ENCODE measurements around the gene TNFRSF13B. TPM values are rescaled to one million over a fixed set of nuclear protein-coding genes. Genes with fewer than 3 reads are reported as not detected.
"Not testable (repeated sequence)": the region's sequence is repeated elsewhere in the genome, so short reads cannot be mapped to it uniquely, and the experiment has no call there.

Gene TNFRSF13B
- not detected for total RNA-seq

DNA sequence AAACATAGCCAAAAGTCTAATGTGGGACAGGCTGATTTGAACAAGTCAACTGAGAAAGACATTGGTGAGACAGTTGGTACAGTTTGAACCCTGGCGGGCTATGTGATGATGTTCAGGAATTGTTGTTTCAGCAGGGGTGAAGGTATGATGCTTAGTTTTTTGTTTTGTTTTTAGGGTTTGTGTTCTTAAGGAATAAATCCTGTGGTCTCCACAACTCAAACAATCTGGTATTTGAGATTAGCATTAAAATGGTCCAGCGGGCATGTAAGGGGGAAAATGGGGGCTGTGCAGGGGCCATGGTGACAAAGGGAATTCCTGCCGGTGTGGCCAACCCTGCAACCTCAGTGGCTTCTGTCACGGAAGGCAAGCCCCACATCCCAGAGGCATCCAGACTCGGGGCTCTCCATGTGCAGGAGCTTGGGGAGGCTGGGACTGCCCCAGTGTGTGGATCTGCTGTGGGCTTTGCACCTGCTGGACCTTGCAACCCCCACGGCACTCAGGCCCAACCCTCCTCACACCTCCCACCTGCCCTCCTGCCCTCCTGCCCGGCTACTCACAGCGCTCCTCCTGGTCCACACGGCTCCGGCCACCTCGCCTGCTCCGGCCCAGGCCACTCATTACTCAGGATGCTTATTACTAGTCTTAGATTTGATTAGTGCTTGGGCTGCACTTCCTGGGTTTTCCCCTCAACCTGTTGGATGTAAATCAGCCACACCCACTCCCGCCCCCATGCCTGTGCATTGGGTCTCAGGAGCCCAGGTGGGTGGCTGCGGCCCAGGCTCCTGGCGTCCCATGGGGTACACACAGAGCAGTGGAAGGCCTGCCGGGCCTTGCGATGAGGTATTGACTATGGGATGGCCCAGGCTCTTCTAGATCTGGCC lies at the start of gene TNFRSF13B:
Gene TNFRSF13B, minus strand, starts transcription at position 661 of the 881 bp plus-strand sequence. Its CDS starts 43 bp downstream, at position 618.
- H3K36me3 Mint-ChIP-seq (ENCODE audit: low read depth), result no peaks in the 10 kb centered on the region
- no peaks in the 10 kb centered on the region for H3K27me3 Mint-ChIP-seq
- DNase-seq, result no peak
- H3K4me3 Mint-ChIP-seq, result no peak within 1 kb of the TSS
- ChIA-PET CTCF (no interaction called here), POLR2A (no interaction called here)
- ATAC-seq, result no peak
- no peaks in the 10 kb centered on the region for H3K9me3 Mint-ChIP-seq (ENCODE audit: low read depth)
- peaks cover 9% of the 10 kb centered on the region for H3K4me1 Mint-ChIP-seq
- intact Hi-C loops (cut with DNase I, micrococcal nuclease), result no loop called here
- no peak within 1 kb of the TSS for H3K27ac Mint-ChIP-seq

DNA sequence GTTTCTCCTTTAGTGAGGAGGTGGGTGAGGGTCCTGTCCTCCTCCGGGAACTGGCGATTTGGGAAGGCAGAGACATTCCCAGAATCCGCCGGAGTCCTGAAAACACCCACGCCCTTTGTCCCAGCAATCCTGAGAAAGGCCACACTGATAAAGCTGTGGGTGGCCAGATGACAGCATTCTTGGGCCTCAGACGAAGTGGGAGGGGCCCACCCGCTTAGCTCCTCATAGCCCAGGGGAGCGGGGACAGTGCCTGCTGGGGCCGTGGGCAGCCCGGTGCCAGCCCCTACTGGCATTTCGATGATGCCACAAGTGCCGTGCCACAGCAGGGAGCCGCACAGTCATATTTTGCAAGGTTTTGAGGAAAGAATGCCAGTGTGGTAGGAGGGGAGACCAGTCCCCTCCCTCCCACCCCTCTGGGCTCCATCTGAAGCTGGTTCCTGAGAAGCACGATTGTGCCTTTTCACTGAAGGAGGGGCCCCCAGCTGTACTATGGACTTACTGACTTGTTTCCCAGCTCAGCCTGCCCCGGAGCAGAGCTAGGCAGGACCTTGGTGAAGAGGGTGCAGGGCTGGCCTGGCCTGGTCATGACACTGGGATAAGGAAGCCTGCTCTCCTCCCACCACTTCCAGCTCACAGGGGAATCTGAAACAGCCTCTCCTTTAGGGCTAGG lies 49.4 kb upstream of the TNFRSF13B start:
- Mint-ChIP-seq H3K9me3 (ENCODE audit: low read depth) (no peaks in the 10 kb centered on the region), H3K27me3 (no peaks in the 10 kb centered on the region), H3K36me3 (ENCODE audit: low read depth) (no peaks in the 10 kb centered on the region), H3K4me3 (no peak overlapping the region), H3K4me1 (peaks cover 15% of the 10 kb centered on the region), H3K27ac (no peak overlapping the region)
- intact Hi-C loops (cut with DNase I, micrococcal nuclease), result loop anchor here in 1 of 2 experiments (5.0 kb wide), 1 partner anchor 46 kb away; no protein-coding TSS in a partner anchor
- no peak for ATAC-seq
- POLR2A ChIA-PET, result no interaction called here
- CTCF ChIA-PET, result interaction anchor here (0.9 kb wide), 1 partner anchor 34 kb away, joined by 4 read pairs; no protein-coding TSS in a partner anchor
- DNase-seq, result no peak

DNA sequence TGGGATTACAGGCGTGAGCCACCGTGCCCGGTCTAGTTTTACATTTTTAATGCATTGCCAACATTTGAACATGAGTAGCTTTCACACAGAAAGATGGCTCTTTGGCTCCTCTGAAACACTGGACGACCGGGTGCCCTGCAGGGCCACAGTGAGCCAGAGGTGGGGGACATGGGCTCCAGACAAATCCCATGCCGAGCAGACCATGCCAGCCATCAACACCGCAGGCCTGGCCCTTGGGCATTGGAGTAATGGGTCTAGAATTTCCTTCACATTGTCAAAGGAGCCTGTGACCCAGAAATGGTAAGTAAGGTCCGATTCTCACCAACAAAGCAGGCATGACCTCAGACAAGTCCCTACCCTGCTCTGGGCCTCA lies 48.9 kb upstream of the TNFRSF13B start:
- H3K4me3 Mint-ChIP-seq, result no peak overlapping the region
- H3K27me3 Mint-ChIP-seq, result no peaks in the 10 kb centered on the region
- H3K27ac Mint-ChIP-seq, result no peak overlapping the region
- H3K9me3 Mint-ChIP-seq (ENCODE audit: low read depth), result no peaks in the 10 kb centered on the region
- DNase-seq (no peak), ATAC-seq (no peak)
- peaks cover 20% of the 10 kb centered on the region for H3K4me1 Mint-ChIP-seq
- no peaks in the 10 kb centered on the region for H3K36me3 Mint-ChIP-seq (ENCODE audit: low read depth)
- CTCF ChIA-PET, result no interaction called here
- intact Hi-C loops (cut with DNase I, micrococcal nuclease), result loop anchor here in 1 of 2 experiments (5.0 kb wide), 1 partner anchor 46 kb away; no protein-coding TSS in a partner anchor
- POLR2A ChIA-PET, result no interaction called here

DNA sequence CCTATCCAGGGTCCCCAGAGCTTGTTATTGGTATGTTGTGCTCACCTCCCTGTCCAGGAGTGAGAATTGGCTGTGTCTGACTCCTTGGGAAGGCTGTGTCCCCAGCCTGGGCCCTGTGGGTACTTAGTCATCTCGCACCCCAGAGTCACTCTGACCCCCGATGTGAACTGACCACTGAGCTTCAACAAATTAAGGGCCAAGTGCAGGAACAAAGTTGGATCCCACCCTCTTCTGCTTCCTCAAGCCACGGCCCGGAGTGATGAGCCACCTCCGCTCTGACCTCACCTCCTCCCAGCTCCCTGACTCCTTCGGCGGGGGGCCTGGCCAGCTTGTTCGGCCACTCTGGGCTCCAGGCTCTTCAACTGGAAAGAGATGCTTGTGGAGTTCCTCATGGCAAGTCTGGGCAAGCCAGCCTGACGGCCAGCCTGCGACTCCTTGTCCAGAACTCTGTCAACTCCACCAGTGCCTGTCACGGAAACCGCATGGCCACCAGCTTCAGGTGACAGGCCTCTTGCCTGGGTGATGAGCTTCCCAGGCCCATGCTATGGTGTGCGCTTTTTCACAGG lies 48.1 kb upstream of the TNFRSF13B start:
- CTCF ChIA-PET, result interaction anchor here (0.9 kb wide), 1 partner anchor 19 kb away, joined by 3 read pairs; no protein-coding TSS in a partner anchor
- Mint-ChIP-seq H3K27ac (no peak overlapping the region), H3K9me3 (ENCODE audit: low read depth) (no peaks in the 10 kb centered on the region), H3K36me3 (ENCODE audit: low read depth) (no peaks in the 10 kb centered on the region), H3K4me1 (peaks cover 27% of the 10 kb centered on the region), H3K4me3 (no peak overlapping the region), H3K27me3 (no peaks in the 10 kb centered on the region)
- DNase-seq, result no peak
- intact Hi-C loops (cut with DNase I, micrococcal nuclease), result loop anchor here in 1 of 2 experiments (5.0 kb wide), 1 partner anchor 47 kb away; no protein-coding TSS in a partner anchor
- no peak for ATAC-seq
- POLR2A ChIA-PET, result no interaction called here

DNA sequence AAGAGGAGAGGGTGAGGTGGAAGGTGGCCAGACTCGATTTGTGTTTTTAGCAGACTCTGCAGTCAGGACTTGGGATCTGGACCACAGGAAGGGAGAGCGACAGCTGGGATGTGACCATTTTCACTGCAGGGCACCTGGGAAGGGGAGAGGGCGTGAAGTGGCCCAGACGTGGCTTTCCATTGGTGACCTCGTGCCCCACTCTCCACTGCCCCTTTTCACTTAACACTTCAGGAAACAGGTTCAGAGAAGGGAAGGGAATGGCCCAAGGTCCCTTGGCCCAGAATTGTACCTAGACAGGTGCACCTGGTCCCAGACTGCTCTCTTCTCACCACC lies 47.5 kb upstream of the TNFRSF13B start:
- DNase-seq (no peak), ATAC-seq (no peak)
- Mint-ChIP-seq H3K36me3 (ENCODE audit: low read depth) (no peaks in the 10 kb centered on the region), H3K27me3 (no peaks in the 10 kb centered on the region), H3K27ac (no peak overlapping the region), H3K4me3 (no peak overlapping the region), H3K9me3 (ENCODE audit: low read depth) (no peaks in the 10 kb centered on the region), H3K4me1 (peaks cover 27% of the 10 kb centered on the region)
- intact Hi-C loops (cut with DNase I, micrococcal nuclease), result no loop called here
- POLR2A ChIA-PET, result no interaction called here
- CTCF ChIA-PET, result interaction anchor here (0.9 kb wide), 1 partner anchor 19 kb away, joined by 3 read pairs; no protein-coding TSS in a partner anchor

DNA sequence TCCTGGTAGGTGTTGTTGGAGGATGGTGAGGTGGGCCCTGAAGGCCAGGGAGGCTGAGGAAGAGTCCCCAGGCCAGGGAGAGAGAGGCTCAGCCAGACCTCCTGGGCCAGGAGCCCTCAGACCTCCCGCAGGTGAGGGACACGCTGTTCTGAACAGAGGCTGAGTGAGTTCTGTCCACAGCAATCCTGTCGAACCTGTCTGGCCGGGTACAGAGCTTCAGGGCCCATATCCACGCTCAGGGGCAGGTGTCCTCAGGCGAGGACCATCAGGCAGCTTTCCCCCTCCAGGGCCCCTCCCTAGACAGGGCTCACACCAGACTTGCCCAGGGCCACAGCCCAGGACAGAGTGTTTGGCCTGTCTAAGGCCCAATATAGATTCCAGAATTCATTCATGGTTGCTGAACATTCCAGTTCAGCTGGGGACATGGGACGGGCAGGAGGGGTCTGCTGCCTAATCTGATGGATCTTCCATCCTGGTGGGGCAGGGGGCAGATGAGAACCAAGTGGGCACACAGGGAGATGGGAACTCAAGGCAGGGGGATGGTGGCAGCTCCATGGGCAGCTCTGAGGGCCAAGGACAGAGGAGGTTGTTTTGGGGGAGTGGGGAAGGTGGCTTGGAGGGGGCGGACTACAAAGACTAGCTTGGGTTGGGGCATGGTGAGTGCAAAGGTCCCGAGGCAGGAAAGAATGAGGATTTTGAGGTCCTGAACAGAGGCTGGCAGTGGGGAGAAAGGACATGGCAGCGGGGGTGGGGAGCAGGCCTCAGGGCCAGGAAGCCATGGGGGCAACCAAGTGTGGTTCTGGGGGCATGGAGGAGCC lies 46.9 kb upstream of the TNFRSF13B start:
- DNase-seq, result no peak
- no peak for ATAC-seq
- Mint-ChIP-seq H3K9me3 (ENCODE audit: low read depth) (no peaks in the 10 kb centered on the region), H3K27ac (no peak overlapping the region), H3K36me3 (ENCODE audit: low read depth) (no peaks in the 10 kb centered on the region), H3K4me1 (peaks cover 27% of the 10 kb centered on the region), H3K27me3 (no peaks in the 10 kb centered on the region), H3K4me3 (no peak overlapping the region)
- intact Hi-C loops (cut with DNase I, micrococcal nuclease), result no loop called here
- ChIA-PET CTCF (no interaction called here), POLR2A (no interaction called here)

DNA sequence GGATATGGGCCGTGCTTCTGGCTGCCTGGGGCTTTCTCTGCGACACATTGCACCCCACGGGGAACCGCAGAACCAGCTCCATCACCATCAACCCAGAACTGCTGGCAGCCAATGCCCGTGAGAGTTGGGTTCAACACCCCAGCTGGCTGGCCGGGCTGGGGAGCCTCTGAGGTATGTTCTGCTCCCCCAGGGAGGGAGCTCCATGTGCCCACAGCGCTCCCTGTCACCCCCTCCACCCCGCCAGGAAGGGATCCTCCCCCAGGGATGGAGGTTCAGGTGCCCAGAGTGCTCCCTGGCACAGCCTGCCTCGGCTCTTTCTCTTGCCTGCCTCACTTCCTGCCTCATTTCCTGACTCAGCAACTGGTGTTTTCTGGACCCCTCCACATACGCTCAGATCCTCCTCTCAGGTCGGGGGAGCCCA lies 46.1 kb upstream of the TNFRSF13B start:
- no peak overlapping the region for H3K4me3 Mint-ChIP-seq
- H3K27me3 Mint-ChIP-seq, result no peaks in the 10 kb centered on the region
- ChIA-PET CTCF (no interaction called here), POLR2A (no interaction called here)
- H3K27ac Mint-ChIP-seq, result no peak overlapping the region
- intact Hi-C loops (cut with DNase I, micrococcal nuclease), result no loop called here
- no peak for DNase-seq
- no peak for ATAC-seq
- H3K9me3 Mint-ChIP-seq (ENCODE audit: low read depth), result no peaks in the 10 kb centered on the region
- no peaks in the 10 kb centered on the region for H3K36me3 Mint-ChIP-seq (ENCODE audit: low read depth)
- peaks cover 27% of the 10 kb centered on the region for H3K4me1 Mint-ChIP-seq

DNA sequence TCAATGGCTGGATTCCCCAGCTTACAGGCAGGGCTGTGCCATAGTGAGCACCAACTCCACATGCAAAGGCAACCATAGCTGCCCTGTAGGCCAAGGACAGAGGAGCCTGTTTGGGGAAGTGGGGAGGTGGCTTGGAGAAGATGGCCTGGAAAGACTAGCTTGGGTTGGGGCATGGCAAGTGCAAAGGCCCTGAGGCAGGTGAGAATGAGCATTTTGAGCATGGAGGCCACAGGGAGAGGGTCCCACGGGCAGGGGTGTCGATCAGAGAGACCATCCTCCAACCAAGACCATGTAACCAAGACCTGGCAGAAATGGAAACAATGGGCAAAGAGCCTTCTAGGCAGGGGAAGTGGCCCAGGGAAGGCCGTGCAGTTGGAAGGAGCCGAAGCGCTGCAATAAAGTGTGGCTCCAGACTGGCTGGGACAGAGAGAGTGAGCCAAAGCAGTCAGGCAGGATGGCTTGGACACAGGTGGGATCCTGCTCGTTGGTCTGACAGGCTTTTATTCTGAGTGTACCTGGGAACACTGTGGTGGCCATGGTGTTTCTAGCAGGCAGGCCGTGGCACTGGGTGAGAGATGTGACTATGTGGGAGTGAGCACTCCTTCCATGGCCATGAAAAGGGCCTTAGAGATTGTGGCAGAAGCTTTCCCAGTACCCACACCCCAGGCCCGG lies 45.6 kb upstream of the TNFRSF13B start:
- ChIA-PET POLR2A (no interaction called here), CTCF (interaction anchor here (0.6 to 1.1 kb wide), 3 partner anchors 295 to 385 kb away, joined by 3 read pairs; no protein-coding TSS in a partner anchor)
- no peaks in the 10 kb centered on the region for H3K9me3 Mint-ChIP-seq (ENCODE audit: low read depth)
- intact Hi-C loops (cut with DNase I, micrococcal nuclease), result no loop called here
- H3K27me3 Mint-ChIP-seq, result no peaks in the 10 kb centered on the region
- no peak overlapping the region for H3K4me3 Mint-ChIP-seq
- H3K27ac Mint-ChIP-seq, result no peak overlapping the region
- H3K36me3 Mint-ChIP-seq (ENCODE audit: low read depth), result no peaks in the 10 kb centered on the region
- peaks cover 27% of the 10 kb centered on the region for H3K4me1 Mint-ChIP-seq
- DNase-seq (no peak), ATAC-seq (no peak)

DNA sequence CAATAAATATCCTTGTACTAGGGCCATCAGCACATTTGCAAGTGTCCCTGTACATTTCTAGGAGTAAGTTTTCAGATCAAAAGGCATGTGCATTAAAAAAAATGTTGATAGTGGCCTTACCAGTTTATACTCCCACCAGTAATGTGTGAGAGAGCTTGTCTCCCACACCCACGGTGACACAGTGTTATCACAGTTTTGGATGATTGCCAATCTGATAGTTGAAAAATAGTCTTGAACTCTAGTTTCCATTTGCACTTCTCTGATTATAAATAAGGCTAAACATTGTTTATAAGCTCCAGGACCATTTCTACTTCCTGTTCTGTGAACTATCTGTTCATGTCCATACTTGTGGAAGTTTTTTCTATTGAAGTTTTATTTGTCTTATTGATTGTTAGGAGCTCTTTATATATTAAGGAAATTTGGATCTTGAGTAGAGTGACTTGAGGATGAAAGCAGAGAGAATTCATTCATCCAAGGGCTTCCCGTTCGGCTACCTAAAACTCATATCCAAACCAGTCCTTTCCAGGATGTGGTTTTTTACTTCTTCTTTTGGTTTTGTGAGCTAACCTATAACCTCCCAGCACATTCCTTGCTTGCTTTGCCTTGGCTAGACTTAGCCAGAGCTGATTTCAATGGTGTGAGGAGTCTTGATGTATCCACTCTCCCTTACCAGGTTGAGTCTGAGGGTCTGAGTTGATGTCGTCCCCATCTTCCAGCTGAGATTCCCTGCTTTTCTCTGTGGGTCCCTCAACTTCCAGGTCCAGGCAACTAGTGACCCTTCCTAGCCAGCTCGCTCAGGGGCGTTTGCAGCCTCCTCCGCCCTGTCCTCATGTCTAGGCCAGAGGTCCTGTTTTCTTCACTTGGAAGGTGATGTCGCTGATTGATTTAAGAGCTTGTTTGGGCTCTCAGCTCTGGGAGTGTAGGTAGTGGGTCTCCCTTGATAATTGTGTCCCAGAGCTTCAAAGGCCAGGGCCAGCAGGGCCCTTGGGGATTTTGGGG lies 44.6 kb upstream of the TNFRSF13B start:
- intact Hi-C loops (cut with DNase I, micrococcal nuclease); POLR2A ChIA-PET; H3K9me3 Mint-ChIP-seq (ENCODE audit: low read depth); H3K4me3 Mint-ChIP-seq; DNase-seq; H3K27me3 Mint-ChIP-seq; H3K36me3 Mint-ChIP-seq (ENCODE audit: low read depth): not testable (repeated sequence)
- Mint-ChIP-seq H3K4me1 (peaks cover 27% of the 10 kb centered on the region), H3K27ac (peak overlapping the region; percentile 52)
- CTCF ChIA-PET, result interaction anchor here (0.6 to 1.1 kb wide), 8 partner anchors 18 to 386 kb away, joined by 3 to 5 read pairs (median 3); partner anchors contain the start of gene MPRIP
- peak; percentile 71 for ATAC-seq

DNA sequence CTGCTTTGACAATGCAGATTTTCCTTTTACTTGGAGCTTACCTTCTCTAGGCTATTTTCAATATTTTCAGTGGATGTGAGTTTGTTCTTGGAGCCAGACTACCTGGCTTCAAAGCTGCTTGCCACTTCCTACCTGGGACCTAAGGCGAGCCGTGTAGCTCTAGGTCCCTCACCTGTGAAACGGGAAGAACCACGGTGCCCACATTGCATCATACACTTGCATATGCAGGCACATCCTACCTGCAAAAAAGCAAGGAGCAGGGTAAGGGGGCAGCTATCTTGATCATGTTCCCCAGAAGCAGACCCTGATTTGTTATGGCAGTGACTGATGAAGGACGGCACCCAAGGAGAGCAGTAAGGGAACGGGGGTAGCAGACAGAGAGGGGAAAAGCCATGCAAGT lies 43.3 kb upstream of the TNFRSF13B start:
- intact Hi-C loops (cut with DNase I, micrococcal nuclease), result no loop called here
- CTCF ChIA-PET, result no interaction called here
- ATAC-seq (no peak), DNase-seq (no peak)
- H3K4me3 Mint-ChIP-seq, result no peak overlapping the region
- no peak overlapping the region for H3K27ac Mint-ChIP-seq
- H3K36me3 Mint-ChIP-seq (ENCODE audit: low read depth), result no peaks in the 10 kb centered on the region
- H3K27me3 Mint-ChIP-seq, result no peaks in the 10 kb centered on the region
- peaks cover 27% of the 10 kb centered on the region for H3K4me1 Mint-ChIP-seq
- POLR2A ChIA-PET, result no interaction called here
- H3K9me3 Mint-ChIP-seq (ENCODE audit: low read depth), result no peaks in the 10 kb centered on the region
